BLaER1 treated with 17β-estradiol and CSF1 and Interleukin-3, amounts not matched to agents 10 nM and 100 nM (cell line): ENCODE results near the gene PRKG1.

Source experiments
- H3K27ac ChIP-seq, 11 experiments: shearing (Covaris generic); formaldehyde crosslinking; 2 replicates each; pipeline ENCODE4 v1.8.1; 2022
- H3K27me3 ChIP-seq, 11 experiments: shearing (Covaris generic); formaldehyde crosslinking; 2 replicates each; pipeline ENCODE4 v1.8.1; 2022
- H3K36me3 ChIP-seq, 11 experiments: shearing (Covaris generic); formaldehyde crosslinking; 2 replicates each; pipeline ENCODE4 v1.8.1; 2022
- H3K4me1 ChIP-seq, 10 experiments: shearing (Covaris generic); formaldehyde crosslinking; 2 replicates each; pipeline ENCODE4 v1.8.1; 2022
- H3K4me2 ChIP-seq, 11 experiments: shearing (Covaris generic); formaldehyde crosslinking; 2 replicates each; pipeline ENCODE4 v1.8.1; 2022
- H3K4me3 ChIP-seq, 10 experiments: shearing (Covaris generic); formaldehyde crosslinking; 2 replicates each; pipeline ENCODE4 v1.8.1; 2022
- H3K9ac ChIP-seq, 11 experiments: shearing (Covaris generic); formaldehyde crosslinking; 2 replicates each; pipeline ENCODE4 v1.8.1; 2022
- H3K9me3 ChIP-seq, 11 experiments: shearing (Covaris generic); formaldehyde crosslinking; replicated peaks in 1 of 11; 2 replicates each; pipeline ENCODE4 v1.8.1; 2022
- H4K20me1 ChIP-seq, 11 experiments: shearing (Covaris generic); formaldehyde crosslinking; 2 replicates each; pipeline ENCODE4 v1.8.1; 2022
- Cebpa-rat ChIP-seq, 11 experiments: shearing (Covaris generic); IDR thresholded peaks; 2 replicates each; pipeline ENCODE4 v1.8.1; 2022

PRKG1 gene

DNA sequence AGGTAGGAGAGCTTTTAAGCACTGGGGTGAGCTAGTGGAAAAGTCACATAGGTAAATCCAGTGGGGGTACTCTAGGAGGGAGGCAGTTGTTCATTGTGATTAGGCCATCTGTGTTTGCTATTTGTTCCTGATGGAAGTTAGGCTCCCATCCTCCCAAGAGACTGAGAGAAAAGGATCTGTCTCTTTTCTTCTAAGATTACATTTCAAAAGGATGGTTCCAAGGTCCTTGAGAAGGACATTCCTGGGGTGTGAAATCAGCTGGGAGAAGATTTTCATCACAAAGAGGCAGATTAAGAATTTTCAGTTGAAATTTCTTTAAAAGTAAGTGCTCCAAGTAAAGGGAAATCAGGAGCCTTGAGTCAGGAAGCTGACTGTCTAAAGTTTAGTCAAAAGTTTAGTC is 835.9 kb downstream of the PRKG1 start:
- Histone ChIP-seq H3K4me3 (no peak overlapping the region), H3K4me1 (no peaks in the 10 kb centered on the region), H3K9me3 (no peaks in the 10 kb centered on the region), H4K20me1 (no peaks in the 10 kb centered on the region), H3K4me2 (no peak overlapping the region), H3K27ac (no peak overlapping the region), H3K9ac (no peak overlapping the region), H3K36me3 (no peaks in the 10 kb centered on the region), H3K27me3 (no peaks in the 10 kb centered on the region)
- TF ChIP-seq Cebpa-rat (IDR thresholded peaks at IDR 0.05), result no peak

DNA sequence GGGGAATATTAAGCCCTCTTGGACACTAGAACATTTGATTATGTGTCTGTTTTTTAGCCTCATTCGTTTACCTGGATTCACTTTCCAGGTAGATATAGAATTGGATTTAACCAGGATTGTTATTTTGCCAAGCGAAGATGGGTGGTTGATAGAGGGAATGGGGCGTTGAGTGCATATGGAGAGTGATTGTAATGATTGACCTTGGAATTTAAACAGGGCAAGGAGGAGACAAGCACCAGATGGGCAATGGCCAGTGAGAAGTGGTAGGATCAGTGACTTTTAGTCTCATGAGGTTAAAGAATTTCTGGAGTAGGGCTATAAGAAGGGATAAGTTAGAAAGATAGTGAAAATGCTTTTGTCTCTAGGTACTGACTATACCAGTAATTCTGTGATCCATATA is 836.3 kb downstream of the PRKG1 start:
- no peak overlapping the region for H3K9ac ChIP-seq
- no peaks in the 10 kb centered on the region for H4K20me1 ChIP-seq
- no peaks in the 10 kb centered on the region for H3K36me3 ChIP-seq
- no peaks in the 10 kb centered on the region for H3K27me3 ChIP-seq
- H3K4me2 ChIP-seq, result no peak overlapping the region
- H3K4me3 ChIP-seq, result no peak overlapping the region
- no peaks in the 10 kb centered on the region for H3K9me3 ChIP-seq
- H3K27ac ChIP-seq, result no peak overlapping the region
- TF ChIP-seq Cebpa-rat (IDR thresholded peaks at IDR 0.05), result no peak
- no peaks in the 10 kb centered on the region for H3K4me1 ChIP-seq

DNA sequence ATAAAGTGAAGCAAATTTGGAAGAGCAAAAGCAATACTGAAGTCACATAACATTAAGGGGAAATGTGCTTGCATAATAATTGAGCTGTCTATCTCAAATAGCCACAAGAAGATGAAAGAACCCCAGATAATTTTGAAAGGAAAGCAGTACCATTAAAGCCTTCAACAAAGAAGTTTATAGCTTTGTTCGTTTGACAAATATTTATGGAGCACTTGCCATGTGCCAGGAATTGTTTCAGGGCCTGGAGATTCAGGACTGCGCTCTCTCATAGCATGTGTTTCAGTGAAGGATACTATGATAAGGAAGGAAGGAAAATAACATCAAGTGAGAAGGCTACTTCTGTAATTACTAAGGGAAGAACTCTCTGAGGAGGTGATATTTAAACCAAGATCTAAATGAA is 837.4 kb downstream of the PRKG1 start:
- Histone ChIP-seq H3K4me2 (no peak overlapping the region), H3K9me3 (no peaks in the 10 kb centered on the region), H3K27ac (no peak overlapping the region), H3K27me3 (no peaks in the 10 kb centered on the region), H4K20me1 (no peaks in the 10 kb centered on the region), H3K4me3 (no peak overlapping the region), H3K36me3 (no peaks in the 10 kb centered on the region), H3K4me1 (no peaks in the 10 kb centered on the region), H3K9ac (no peak overlapping the region)
- no peak for TF ChIP-seq Cebpa-rat (IDR thresholded peaks at IDR 0.05)

DNA sequence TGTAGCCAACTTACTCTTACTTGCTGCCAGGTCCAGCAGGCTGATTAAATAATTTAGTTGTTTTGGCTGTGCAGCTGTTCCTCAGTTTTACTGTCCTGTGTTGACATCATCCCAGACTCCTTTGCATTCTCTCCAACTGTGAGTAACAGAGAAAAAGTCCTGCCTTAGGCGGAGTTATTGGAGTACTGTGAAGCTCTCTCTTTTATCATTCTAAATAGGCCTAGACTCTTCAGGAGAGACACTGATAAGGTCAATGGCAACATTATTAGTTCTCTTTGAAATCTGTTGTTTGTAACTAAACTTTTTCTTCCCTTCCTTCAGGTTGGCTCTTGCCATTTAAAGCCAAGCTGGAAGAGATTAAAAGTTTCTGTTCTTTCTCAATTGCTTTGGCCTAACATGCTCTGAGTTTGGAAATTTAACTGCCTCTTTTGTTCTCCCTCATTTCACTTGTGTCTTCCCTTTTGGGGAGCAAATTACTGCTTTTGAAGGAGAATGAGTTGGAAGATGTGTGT is 840.8 kb downstream of the PRKG1 start:
- Histone ChIP-seq H3K36me3 (no peaks in the 10 kb centered on the region), H3K9me3 (no peaks in the 10 kb centered on the region), H3K4me2 (no peak overlapping the region), H3K4me1 (no peaks in the 10 kb centered on the region), H3K27ac (no peak overlapping the region), H3K4me3 (no peak overlapping the region), H3K9ac (no peak overlapping the region), H4K20me1 (no peaks in the 10 kb centered on the region), H3K27me3 (no peaks in the 10 kb centered on the region)
- TF ChIP-seq Cebpa-rat (IDR thresholded peaks at IDR 0.05), result no peak

DNA sequence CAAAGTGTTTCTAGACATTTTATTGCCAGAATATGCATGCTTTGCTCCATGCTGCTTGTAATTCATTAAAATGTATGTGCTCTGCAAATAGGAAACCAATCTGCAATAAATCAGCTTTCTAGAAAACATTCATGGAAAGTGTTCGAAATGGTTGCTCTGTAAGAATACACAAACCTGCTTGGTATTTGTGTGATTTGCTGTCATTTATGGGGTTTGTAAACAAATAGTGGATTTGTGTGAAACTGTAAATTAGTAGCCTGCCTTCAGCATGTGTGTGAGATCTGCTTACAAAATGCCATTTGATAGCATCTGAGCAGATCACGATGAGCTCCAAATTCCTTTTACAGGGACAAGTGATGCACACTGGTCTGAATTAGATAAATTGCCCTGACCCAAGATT is 844.2 kb downstream of the PRKG1 start:
- H3K9ac ChIP-seq, result no peak overlapping the region
- no peaks in the 10 kb centered on the region for H4K20me1 ChIP-seq
- TF ChIP-seq Cebpa-rat (IDR thresholded peaks at IDR 0.05), result no peak
- H3K9me3 ChIP-seq, result no peaks in the 10 kb centered on the region
- H3K27ac ChIP-seq, result no peak overlapping the region
- no peak overlapping the region for H3K4me2 ChIP-seq
- no peak overlapping the region for H3K4me3 ChIP-seq
- H3K4me1 ChIP-seq, result no peaks in the 10 kb centered on the region; a peak in 1 of 20 replicates
- H3K27me3 ChIP-seq, result no peaks in the 10 kb centered on the region
- no peaks in the 10 kb centered on the region for H3K36me3 ChIP-seq

DNA sequence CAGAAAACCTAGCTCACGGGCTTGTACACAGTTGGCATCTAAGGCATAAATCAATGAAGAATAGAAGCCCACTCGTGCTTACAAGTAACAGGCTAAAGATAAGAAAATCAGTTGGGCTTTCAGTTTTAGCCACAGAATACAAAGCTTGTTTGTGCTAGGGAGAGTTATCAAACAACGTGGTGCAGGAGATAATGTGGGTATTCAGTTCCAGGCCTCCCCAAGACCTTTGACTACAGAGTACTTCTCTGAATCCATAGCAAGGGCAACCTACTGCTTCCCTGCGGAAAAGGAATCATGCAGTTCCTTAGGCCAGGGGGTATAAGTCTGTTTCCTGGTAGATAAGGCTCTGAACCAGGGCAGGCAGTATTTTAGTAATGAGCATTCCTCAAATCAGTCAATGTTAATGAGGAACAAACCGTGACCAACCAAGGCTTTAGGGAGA is 844.6 kb downstream of the PRKG1 start:
- no peak for TF ChIP-seq Cebpa-rat (IDR thresholded peaks at IDR 0.05)
- Histone ChIP-seq H3K27me3 (no peaks in the 10 kb centered on the region), H3K9me3 (no peaks in the 10 kb centered on the region), H3K4me1 (no peaks in the 10 kb centered on the region; a peak in 1 of 20 replicates), H4K20me1 (no peaks in the 10 kb centered on the region), H3K27ac (no peak overlapping the region), H3K36me3 (no peaks in the 10 kb centered on the region), H3K9ac (no peak overlapping the region), H3K4me2 (no peak overlapping the region), H3K4me3 (no peak overlapping the region)

DNA sequence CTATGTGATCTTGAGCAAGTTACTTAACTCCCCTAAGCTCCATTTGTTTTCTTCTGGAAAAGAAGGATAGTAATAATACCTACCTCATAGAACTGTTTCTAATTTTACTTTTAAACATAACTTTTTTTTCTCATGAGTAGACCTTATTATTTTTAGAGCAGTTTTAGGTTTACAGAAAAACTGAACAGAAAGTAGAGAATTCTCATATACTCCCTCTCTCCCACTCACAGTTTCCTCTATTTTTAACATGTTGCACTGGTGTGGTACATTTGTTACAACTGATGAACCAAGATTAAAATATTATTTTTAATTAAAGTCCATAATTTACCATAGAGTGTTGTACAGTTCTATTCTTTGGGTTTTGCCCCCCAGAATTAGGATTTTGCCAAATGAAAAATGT is 846.4 kb downstream of the PRKG1 start:
- Histone ChIP-seq H4K20me1 (no peaks in the 10 kb centered on the region), H3K4me2 (no peak overlapping the region), H3K36me3 (no peaks in the 10 kb centered on the region), H3K9ac (no peak overlapping the region), H3K4me1 (no peaks in the 10 kb centered on the region; a peak in 1 of 20 replicates), H3K9me3 (no peaks in the 10 kb centered on the region), H3K27me3 (no peaks in the 10 kb centered on the region), H3K4me3 (no peak overlapping the region), H3K27ac (no peak overlapping the region)
- TF ChIP-seq Cebpa-rat (IDR thresholded peaks at IDR 0.05), result no peak

DNA sequence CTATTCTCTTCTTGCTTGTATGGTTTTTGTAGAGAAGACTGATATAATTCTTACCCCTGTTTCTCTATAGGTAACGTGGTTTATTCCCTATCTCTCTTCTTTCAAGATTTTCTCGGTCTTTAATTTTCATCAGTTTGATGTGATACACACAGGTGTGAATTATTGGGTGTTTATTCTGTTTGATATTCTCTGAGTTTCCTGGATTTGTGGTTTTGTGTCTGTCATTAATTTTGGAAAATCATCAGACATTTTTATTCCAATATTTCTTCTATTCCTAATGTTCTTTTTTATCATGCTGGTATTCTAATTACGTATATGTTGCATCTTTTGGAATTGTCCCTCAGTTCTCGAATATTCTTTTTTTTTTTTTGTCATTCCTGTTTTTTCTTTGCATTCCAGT is 850.1 kb downstream of the PRKG1 start:
- Histone ChIP-seq H3K4me3 (no peak overlapping the region), H3K9ac (no peak overlapping the region), H3K9me3 (no peaks in the 10 kb centered on the region), H4K20me1 (no peaks in the 10 kb centered on the region), H3K4me1 (peaks cover 0 to 20% (median 3%) of the 10 kb centered on the region in 10 experiments; a peak in 7 of 20 replicates), H3K4me2 (no peak overlapping the region), H3K27me3 (no peaks in the 10 kb centered on the region), H3K27ac (no peak overlapping the region), H3K36me3 (no peaks in the 10 kb centered on the region)
- TF ChIP-seq Cebpa-rat (IDR thresholded peaks at IDR 0.05), result no peak

DNA sequence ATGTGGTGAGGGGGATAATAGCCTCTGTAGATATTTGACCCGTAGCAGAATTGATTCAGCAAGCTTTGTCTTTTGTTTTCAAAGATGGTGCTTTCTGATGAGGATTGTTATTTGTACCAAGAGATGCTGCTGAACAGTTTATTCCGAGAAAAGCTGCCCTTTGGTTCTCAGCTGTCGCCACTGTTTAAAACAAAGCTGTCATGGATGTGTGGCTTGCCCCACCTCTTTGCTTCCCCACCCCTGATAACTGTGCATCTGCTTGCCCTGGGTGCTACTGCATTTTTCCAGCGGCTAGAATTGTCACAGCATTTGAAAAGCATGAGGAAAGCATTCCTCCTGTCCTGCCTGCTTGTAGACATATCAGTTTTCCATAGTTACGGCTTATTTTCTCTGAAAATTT is 852.0 kb downstream of the PRKG1 start:
- no peak overlapping the region for H3K4me2 ChIP-seq
- H3K4me3 ChIP-seq, result no peak overlapping the region
- no peak for TF ChIP-seq Cebpa-rat (IDR thresholded peaks at IDR 0.05)
- peaks cover 0 to 20% (median 3%) of the 10 kb centered on the region in 10 experiments; a peak in 7 of 20 replicates for H3K4me1 ChIP-seq
- no peaks in the 10 kb centered on the region for H3K36me3 ChIP-seq
- no peak overlapping the region for H3K27ac ChIP-seq
- no peak overlapping the region for H3K9ac ChIP-seq
- no peaks in the 10 kb centered on the region for H4K20me1 ChIP-seq
- H3K27me3 ChIP-seq, result no peaks in the 10 kb centered on the region
- H3K9me3 ChIP-seq, result no peaks in the 10 kb centered on the region

DNA sequence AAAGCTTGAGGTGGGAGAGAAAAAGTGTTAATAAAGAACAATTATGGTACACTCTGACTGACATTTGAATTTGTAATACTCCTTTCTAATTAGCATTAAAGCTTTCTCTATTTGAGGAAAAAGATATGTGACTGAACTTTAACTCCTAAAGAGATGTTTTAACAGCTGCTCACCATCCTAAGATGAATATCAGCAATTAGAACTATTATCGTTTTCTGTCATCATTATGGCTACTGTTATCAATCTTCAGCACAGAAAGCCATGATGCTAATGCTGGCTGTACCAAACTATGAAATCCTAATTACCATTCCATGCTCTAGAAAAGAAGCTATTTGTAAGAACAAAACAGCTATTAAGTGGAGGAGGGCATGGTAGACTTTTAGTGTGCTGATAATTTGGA is 853.9 kb downstream of the PRKG1 start:
- H3K9me3 ChIP-seq, result no peaks in the 10 kb centered on the region
- H3K4me1 ChIP-seq, result peaks cover 0 to 20% (median 3%) of the 10 kb centered on the region in 10 experiments; a peak in 7 of 20 replicates
- no peak for TF ChIP-seq Cebpa-rat (IDR thresholded peaks at IDR 0.05)
- H3K9ac ChIP-seq, result no peak overlapping the region
- no peak overlapping the region for H3K27ac ChIP-seq
- no peaks in the 10 kb centered on the region for H3K27me3 ChIP-seq
- peak overlapping the region in 3 of 11 experiments; percentile 2 to 58 (median 43); a peak in 3 of 22 replicates for H3K4me2 ChIP-seq
- no peaks in the 10 kb centered on the region for H3K36me3 ChIP-seq
- no peak overlapping the region for H3K4me3 ChIP-seq
- H4K20me1 ChIP-seq, result no peaks in the 10 kb centered on the region
